NCI-H2081 (cell line): ENCODE data around the gene ANKRD9.
"Not testable (repeated sequence)": the region's sequence is repeated elsewhere in the genome, so short reads cannot be mapped to it uniquely, and the experiment has no call there.

Source experiments
- DNase-seq, 2 experiments: peaks; one replicate each; lab custom pipeline; 2025; lab: John Stamatoyannopoulos, UW

ANKRD9 gene, protein sequence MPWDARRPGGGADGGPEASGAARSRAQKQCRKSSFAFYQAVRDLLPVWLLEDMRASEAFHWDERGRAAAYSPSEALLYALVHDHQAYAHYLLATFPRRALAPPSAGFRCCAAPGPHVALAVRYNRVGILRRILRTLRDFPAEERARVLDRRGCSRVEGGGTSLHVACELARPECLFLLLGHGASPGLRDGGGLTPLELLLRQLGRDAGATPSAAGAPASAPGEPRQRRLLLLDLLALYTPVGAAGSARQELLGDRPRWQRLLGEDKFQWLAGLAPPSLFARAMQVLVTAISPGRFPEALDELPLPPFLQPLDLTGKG

DNA sequence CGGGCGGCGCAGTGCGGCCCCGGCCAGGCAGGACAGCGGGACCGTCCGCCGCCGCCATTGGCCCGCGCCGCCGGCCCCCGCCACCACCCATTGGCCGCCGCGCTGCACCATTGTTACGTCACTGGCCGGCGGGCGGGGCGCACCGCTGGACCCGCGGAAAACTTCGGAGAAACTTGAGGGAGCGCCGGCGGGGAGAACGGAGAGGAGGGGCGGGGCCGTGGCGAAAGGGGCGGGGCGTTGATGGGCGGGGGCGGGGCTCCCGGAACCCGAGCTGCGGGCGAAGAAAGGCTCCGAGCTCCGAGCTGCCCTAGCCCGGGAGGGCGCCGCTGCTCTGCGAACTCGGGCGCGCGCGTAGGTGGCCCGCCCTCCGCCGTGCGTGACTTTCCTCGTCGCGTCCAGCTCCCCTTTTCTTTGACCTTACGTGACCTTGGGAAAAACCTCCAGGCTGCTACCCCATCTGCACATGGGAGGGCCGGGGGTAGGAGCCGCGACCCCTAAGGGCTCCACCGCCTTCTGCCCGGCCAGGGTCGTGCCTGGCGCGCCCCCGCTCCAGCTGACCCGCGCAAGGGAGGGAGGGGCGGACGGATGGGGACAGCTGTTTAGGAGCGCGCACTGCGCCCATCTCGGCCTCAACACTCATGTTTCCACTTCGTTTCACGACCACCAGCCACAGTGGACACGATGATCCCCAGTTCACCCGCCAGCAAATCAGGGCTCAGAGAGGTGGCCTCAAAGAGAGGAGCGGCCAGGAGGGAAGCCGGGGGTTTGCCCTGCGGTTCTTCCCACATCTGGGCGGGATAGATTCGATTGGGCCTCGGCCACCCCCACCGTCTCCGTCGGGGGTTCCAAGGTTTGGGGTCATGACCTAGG, at the start of gene ANKRD9:
ANKRD9 (minus strand) TSS at position 31 of the 870 bp plus-strand sequence. CDS start 1,887 bp downstream, outside the sequence.
- DNase-seq: peak; percentile 82 to 87

DNA sequence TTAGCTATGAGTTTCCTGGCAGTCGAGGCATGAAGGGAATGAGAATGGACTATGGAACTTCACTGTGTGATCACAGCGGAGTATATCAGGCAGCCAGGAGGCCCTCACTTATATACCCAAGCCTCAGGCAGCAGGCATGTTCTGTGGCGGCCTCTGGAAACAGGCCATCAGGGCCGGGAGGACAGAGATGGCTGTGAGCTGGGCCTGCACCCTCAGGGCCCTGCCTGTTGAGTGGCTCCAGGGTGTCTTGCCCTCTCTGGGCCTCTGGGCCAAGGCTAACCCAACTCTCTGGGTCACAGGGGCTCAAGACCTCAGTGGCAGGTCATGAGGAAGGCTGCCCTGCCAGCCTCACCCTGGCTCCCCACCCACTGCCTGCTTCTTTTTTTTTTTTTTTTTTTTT, 49.0 kb upstream of the ANKRD9 start:
- no peak for DNase-seq

DNA sequence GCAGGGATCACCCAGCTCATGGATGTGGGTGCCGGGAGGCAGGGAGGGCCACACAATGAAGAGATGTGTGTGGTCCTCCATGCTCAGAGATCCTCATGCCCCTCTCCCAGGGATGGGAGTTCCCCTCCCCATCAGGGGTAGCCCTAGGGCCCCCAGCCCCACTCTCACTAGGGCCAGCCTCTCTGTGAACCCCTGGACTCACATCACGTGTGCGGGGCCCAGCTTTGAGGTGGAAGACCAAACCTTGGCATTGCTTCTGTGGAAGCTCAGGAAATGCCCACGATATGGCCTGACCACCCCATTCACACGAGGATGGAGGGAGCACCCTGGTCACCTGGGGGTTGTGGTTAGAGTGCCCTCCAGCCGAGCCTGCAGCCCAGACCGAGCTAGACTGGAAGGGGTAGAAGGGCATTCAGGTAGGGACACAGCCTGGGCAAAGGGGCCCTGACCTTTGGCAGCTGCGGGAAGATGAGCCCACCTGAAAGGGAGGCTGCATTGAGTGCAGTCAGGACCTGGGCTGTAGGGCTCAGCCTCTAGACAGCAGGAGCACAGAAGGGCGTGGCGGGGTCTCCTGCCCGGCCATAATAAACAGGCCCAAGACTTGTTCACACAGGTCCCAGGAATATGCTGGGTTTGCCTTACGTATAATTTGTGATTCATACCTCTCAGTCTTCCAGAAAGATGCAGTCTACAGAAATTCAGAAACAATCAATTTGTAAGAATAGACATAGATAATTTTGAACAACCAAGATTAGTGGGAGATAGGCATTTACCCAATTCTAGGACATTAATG, 48.1 kb upstream of the ANKRD9 start:
- no peak for DNase-seq

DNA sequence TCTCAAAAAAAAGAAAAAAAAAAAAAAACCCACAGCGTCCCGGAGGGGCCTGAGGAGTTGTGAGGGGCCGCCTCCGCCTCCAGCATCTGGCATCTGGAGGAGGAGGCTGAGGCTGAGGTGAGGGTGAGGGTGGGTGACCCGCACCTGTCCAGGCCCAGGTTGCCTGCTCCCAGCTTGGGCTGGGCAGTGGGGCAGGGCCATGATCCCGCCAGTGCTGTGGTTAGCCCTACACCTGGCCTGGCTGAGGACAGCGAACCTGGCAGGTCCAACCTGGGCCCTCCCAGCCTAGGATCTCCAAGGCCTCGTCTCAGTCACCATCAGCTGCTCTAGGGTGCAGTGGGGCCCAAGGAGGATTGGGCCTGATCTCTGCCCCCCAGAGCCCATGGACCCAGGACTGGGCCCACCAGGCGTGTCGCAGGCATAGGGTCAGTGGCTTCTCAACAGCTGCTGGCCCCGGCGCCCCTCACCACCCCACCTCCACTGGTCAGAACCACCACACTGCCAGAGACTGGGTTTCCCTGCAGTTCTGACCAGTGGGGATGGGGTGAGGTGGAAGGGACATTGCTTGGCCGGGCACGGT, 46.6 kb upstream of the ANKRD9 start:
- DNase-seq: no peak

DNA sequence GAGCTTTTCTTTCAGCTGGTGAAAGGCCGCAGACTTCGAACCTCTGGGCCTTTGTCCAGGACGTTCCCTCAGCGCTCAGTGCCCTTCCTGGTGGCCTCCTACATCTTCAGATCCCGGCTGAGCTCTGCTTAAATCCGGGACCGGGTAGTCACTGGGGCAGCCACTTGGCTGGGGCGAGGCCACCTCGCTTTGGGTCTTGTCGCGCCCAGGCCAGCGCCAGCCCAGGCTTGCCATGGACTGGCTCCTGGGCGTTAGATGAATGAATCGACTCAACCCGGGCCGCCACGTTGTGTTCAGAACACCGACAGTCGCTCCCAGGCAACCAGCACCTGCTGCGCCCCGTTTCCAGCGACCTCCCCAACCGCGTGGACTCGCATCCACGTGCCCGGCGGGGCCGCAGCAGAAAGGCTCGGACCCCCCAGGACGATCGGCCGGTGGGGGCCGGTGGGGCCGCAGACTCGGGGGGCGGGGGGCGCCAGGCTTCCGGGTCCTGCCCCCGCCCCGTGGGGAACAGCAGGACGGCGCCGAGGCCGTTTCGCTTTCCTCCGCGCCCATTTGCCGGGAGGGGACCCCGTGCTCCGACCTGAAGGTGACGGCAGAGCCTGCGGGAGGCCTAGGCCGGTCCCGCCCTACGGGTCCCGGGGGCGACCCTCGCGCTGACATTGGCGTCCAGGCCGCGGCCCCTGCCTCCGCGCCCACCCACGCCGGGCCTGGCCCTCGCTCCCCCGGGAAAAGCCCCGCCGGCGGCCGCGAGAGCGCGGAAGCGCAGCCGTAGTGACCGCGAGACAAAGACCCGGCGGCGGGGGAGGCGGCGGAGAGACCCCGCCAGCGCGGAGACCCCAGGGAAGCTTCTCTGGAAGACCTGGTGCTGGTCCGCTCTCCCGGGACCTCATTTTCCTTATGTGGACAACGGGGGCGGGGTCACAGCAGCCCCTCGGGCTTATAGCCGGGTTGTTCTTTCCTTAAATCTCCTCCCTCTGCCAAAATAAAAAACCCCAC, 45.5 kb upstream of the ANKRD9 start:
- DNase-seq: peak; percentile 4 to 17

DNA sequence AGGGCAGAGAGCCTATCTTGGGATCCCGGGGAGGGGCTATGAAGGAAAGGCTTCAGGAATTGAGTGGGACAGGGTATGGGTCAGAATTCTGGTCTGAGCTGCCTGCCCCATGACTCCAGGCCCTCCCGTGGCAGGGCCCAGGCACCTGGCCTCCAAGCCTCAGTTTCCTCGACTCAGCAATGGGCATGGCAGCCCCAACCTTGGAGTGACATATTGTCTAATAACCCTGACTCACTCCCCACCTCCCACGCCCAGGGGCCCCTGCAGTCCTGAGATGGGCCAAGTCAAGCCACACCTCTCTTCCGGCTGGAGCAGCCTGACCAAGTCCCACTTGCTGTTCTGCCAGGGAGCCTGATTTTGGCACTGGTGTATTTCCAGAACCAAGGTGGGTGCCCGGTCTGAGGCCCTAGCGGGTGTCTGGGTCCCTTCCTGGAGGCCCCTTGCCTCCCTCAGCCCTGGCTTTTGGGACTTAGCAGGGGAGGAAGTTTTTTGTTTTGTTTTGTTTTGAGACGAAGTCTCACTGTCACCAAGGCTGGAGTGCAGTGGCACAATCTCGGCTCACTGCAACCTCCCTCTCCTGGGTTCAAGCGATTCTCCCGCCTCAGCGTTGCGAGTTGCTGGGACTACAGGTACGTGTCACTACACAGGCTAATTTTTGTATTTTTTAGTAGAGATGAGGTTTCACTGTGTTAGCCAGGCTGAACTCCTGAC, 42.6 kb upstream of the ANKRD9 start:
- no peak for DNase-seq

DNA sequence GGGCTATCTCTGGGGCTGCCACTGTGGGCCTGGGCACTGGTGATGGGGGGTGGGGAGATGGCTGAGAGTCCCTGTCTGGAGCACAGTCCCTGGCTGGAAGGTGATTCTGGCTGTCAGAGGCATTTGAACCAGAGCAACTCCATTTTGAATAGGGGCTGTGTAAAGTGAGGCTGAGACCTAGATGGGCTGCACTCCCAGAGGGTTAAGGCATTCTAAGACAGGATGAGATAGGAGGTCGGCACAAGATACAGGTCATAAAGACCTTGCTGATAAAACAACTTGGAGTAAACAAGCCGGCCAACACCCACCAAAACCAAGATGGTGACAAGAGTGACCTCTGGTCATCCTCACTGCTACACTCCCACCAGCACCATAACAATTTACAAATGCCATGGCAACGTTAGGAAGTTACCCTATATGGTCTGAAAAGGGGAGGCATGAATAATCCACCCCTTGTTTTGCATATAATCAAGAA, 41.4 kb upstream of the ANKRD9 start:
- not testable (repeated sequence) for DNase-seq

DNA sequence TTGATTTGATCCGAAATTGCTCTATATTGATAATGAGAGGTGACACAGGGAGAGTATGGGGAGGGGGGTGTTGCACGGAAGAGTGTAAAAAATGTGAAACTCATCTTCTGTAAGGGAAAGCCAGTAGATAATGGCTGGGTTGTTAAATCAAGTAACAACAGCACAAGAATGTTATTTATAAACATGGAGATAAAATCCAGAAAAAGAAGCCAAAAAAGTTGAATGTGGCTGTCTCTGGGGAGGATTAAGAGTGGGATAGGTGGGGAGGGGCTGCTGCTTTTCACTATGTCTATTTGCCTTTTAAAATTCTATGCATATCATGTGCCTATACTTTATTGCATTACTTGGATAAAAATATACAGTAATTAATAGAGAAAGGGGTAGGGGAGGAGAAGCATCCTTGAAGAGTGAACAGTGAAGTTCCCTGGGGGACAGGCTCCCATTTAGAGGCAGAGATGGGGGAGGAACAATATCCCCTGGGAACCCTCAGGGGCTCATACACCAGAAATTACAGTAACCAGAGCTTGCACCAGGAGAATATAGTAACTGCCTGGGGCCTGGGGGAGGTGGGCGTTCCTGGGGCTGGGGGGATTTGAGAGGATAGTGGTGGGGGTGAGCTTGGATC, 39.2 kb upstream of the ANKRD9 start:
- no peak for DNase-seq

DNA sequence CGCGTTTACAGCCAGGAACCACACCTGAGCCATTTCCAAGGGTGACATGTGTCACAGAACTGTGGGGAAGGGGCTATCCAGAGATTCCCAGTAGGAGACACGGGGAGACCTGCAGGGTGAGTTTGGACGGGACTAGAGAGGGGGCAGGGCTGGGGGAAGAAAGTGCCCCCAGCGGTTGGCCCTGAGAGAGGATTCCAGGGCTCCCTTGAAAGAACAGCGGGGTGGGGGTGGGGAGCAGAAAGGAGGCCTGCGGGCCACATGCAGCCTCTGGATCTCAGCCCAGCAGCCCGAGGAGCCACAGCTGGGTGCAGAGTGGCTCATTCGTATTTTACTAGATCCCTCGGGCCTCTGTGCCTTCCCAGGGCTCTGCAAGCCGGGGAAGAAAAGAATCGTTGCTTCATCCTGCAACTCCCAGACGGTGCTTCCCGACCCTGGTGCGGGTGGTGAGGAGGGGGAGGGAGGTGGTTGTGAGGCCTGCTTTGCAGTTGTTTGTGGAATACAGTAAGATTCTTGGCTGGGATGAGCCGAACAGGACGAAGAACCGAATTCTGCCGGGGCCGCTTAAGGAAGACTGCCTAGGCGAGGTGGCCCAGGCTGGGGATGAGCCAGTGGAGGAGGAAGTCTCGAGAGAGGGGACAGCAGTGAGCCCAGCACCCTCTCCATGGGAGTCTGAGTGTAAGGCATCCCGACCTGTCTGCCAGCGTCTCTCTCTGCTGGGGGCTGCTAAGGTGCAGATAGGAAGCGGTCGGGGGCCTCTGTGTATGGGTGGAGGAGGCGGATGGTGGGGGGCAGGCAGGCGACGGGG, 36.1 kb upstream of the ANKRD9 start:
- no peak for DNase-seq

DNA sequence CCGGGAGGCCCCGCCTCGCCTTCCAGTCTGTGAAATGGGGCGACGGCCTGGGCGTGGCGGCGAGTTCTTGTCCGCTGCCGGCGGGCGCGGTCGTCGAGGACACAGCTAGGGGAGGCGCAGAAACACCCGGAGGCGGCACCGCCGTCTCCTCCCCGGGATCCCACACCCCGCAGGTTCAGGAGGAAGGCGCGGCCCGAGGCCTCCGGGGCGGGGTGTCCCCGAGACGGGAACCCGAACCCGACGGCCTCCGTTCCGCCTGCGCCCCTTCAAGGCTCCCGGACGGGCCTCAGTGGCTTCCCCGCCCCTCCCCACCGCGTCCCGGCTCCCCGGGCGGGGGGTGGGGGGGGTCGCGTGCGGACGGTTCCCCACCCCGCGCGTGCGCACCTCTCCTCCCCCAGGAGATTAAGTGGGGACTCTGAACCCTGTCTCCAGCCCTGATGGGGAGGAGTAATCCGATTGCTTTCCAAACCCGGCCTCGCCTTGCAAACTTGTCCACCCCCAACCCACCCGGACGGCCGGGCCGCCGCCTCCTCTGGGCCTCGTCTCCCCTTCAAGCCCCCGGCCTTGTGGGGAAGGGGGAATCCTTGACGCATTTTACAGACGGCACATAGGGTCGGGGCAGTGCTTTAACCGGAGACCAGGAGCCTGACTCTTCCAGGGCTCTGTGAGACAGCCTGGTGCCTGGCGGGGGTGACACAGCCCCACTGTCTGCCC, 35.3 kb upstream of the ANKRD9 start:
- DNase-seq: no peak

DNA sequence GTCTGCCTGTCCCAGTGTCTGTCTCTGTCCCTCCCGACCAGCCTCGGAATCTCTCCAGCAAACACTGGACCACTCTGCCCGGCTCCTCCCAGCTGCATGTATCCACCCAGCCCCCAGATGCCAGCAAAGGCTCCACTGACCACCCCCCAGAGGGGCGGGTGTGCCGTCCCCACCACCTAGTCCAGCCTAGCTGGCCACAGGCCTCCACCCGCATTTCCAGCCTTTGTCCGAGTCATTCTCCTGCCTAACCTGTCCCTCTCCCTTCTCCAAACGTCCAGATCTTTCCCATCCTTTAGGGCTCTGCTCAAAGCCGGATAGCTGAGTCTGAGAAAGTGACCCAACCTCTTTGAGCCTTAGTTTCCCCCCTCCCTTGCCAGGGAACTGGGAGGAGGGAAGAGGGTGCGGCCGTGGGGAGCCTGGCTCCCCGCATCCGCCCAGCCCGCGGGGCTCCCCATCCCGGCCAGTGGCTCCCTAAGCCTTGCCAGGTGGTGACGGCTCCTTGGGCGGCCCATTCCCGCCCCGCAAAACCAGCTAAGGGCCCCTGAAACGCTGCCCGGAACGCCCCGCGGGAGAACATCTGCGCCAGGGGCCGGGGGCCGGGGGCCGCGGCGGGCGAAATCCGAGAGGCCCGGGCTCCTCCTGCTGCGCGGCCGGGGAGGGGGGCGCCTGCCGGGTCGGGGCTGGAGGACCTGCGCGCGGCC, 34.6 kb upstream of the ANKRD9 start:
- no peak for DNase-seq

DNA sequence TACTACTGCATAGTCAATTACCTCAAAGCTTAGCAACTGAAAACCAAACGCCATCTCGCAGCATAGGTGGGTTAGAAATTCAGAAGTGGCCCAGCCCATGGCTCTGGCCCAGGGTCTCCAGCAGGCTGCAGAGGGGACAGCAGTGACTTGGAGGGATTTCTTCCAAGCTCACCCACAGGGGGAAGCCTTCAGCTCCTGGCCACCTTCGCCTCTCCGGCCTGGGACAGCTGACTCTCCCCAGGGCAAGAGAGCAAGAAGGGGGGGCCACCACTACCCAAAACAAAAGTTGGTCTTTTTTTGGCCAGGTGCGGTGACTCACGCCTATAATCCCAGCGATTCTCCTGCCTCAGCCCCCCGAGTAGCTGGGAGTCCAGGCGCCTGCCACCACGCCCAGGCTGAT, 32.2 kb upstream of the ANKRD9 start:
- DNase-seq: no peak

DNA sequence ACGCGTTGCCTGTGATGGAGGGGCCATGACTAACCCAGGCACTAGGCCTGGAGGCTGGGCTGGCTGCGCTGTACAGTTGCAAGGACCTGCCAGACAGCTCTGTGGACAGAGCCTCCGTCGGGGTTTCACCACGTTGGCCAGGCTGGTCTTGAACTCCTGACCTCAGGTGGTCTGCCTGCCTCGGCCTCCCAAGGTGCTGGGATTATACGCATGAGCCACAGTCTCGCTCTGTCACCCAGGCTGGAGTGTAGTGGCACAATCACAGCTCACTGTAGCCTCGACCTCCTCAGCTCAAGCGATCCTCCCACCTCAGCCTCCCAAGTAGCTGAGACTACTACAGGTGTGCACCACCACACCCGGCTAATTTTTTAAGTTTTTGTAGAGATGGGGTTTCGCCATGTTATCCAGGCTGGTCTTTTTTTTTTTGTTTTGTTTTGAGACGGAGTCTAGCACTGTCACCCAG, 31.5 kb upstream of the ANKRD9 start:
- not testable (repeated sequence) for DNase-seq

DNA sequence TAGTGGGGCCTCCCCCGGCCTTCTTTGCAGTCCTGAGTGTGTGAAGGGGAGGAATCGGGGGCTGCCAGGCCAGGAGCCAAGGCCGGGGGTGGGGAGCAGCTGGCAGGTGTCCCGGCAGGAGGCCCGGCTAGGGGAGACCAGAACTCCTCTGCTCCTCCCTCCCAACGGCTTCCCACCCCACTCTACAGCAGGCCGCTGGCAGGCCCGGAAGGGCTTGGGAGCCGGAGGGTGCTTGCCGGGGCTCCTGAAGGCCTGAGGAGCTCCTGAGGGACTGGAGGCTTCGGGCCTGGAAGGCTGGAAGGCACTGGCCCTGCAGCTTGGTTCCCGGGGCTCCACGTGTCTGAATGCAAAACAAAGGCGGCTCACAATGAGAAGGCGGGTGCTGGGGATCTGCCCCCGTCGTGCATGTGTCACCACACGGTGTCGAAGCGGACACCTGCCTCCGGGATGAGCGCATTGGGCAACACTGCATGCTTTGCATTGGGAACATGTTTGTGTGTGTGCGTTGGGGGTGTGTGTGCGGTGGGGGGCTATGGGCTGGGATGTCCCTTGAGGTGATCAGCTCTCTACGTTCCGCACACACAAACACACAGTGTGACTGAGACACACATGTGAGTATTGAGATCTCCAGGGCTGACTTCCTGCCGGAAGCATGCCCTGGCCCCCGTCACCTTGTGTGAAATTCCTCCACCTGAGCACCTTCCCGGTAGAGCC, 30.9 kb upstream of the ANKRD9 start:
- peak; percentile 81 to 86 for DNase-seq

DNA sequence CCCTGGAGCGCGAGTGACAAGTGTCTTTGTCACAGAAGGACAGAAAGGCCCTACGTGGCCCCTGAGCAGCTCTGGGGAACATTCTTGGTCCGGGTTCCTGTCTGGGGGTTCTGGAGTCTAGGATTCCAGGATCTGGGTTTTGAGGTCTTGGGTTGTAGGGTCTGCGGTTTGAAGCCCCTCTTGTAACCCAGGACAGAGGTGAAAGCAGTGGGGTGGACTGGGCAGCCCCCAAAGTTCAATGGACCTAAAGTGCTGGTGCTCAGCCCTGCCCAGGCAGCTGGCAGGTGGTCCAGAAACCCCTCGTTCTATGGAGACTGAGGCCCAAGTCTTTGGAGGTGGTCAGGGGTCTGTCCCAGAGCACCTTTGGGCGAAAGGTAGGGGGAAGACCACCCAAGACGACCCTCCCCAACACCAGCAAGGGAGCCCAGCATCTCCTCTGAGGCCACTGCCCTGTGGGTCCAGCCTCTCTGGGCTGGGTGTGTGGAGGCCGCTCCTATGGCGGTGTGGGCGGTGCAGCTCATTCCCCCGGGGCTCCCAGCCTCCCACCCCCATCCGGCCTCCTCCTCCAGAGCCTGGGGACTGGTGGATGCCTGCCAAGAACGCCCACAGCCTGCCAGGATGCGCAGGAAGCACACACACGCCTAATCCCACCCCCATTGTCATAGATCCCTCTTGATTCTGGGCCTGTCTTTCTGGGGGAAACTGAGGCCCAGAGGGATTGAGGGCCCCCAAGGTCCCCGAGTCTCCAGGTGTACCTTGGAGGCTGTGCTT, 30.2 kb upstream of the ANKRD9 start:
- peak; percentile 90 to 93 for DNase-seq
